Measurements from ENCODE around the gene FPGS.
A peak's percentile ranks its signal among the peaks of the same experiment; 100 is the strongest.
"Not testable (repeated sequence)": the region's sequence is repeated elsewhere in the genome, so short reads cannot be mapped to it uniquely, and the experiment has no call there.

Gene FPGS

GRCh38 chr9:127756233-127756632 is 46.4 kb upstream of the FPGS start:
- no peak for DNase-seq (ENCODE audit: low spot score)
- TF ChIP-seq CTCF (IDR thresholded peaks at IDR 0.05; ENCODE audit: extremely low read depth, insufficient read depth, missing control alignments): no peak
- in situ Hi-C loops (cut with MboI; ENCODE audit: low pct_unique_long_range_greater_than_20kb, low sequenced_read_pairs, unreplicated experiment): no loop called here

GRCh38 chr9:127756776-127757175 is 45.9 kb upstream of the FPGS start:
- DNase-seq (ENCODE audit: low spot score); in situ Hi-C loops (cut with MboI; ENCODE audit: low pct_unique_long_range_greater_than_20kb, low sequenced_read_pairs, unreplicated experiment): not testable (repeated sequence)

GRCh38 chr9:127758843-127759242 is 43.8 kb upstream of the FPGS start:
- TF ChIP-seq CTCF (IDR thresholded peaks at IDR 0.05; ENCODE audit: extremely low read depth, insufficient read depth, missing control alignments): no peak
- in situ Hi-C loops (cut with MboI; ENCODE audit: low pct_unique_long_range_greater_than_20kb, low sequenced_read_pairs, unreplicated experiment): no loop called here
- no peak for DNase-seq (ENCODE audit: low spot score)

GRCh38 chr9:127761061-127761460 is 41.6 kb upstream of the FPGS start:
- in situ Hi-C loops (cut with MboI; ENCODE audit: low pct_unique_long_range_greater_than_20kb, low sequenced_read_pairs, unreplicated experiment): no loop called here
- no peak for DNase-seq (ENCODE audit: low spot score)
- TF ChIP-seq CTCF (IDR thresholded peaks at IDR 0.05; ENCODE audit: extremely low read depth, insufficient read depth, missing control alignments): no peak

- in situ Hi-C loops (cut with MboI; ENCODE audit: low pct_unique_long_range_greater_than_20kb, low sequenced_read_pairs, unreplicated experiment): no loop called here
- TF ChIP-seq CTCF (IDR thresholded peaks at IDR 0.05; ENCODE audit: extremely low read depth, insufficient read depth, missing control alignments): no peak
- no peak for DNase-seq (ENCODE audit: low spot score)
Measured at GRCh38 chr9:127761491-127761956, 41.2 kb upstream of the FPGS start.

- DNase-seq (ENCODE audit: low spot score): no peak
- TF ChIP-seq CTCF (IDR thresholded peaks at IDR 0.05; ENCODE audit: extremely low read depth, insufficient read depth, missing control alignments): no peak
- in situ Hi-C loops (cut with MboI; ENCODE audit: low pct_unique_long_range_greater_than_20kb, low sequenced_read_pairs, unreplicated experiment): no loop called here
Measured at GRCh38 chr9:127762111-127762676, 40.5 kb upstream of the FPGS start.

GRCh38 chr9:127763918-127764384 is 38.7 kb upstream of the FPGS start:
- DNase-seq (ENCODE audit: low spot score): no peak
- in situ Hi-C loops (cut with MboI; ENCODE audit: low pct_unique_long_range_greater_than_20kb, low sequenced_read_pairs, unreplicated experiment): no loop called here
- TF ChIP-seq CTCF (IDR thresholded peaks at IDR 0.05; ENCODE audit: extremely low read depth, insufficient read depth, missing control alignments): peak; percentile 66

Measured in GM13977 (cell line).